Measurements from ENCODE around the gene COMP. TPM values are rescaled to one million over a fixed set of nuclear protein-coding genes. Genes with fewer than 3 reads are reported as not detected.

COMP gene
- total RNA-seq, 4 donors from 2014 or later, result 1.3 to 8.0 (median 5.3) TPM; not detected in 1

DNA sequence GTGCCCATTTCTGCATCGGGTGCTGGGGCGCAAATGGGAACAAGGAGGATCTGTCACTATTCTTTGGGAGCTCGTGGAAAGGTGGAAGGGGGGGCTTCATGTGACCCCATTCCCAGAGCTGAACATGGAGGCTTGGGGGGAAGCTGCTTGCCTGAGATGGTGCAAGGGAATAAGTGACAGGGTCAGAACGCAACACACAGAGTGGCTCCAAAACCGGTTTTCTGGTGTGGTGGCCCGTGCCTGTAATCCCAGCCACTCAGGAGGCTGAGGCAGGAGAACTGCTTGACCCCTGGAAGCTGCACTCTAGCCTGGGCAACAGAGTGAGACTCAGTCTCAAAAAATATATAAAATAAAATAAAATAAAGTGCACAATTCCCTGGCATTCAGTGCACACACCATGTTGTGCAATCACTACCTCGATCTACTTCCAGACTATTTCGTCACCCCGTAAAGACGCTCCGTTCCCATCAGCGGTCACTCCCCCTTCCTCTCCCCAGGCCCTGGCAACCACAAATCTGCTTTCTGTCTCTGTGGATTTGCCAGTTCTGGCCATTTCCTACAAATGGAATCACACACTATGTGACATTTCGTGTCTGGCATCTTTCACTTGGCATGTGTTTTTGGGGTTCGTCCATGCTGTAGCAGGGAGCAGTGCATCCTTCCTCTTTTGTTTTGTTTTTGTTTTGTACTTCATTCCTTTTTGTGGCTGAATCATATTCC lies 18.2 kb upstream of the COMP start:
- 36 to 38% methylated on average over 14 of the region's 14 CpGs for WGBS, 2 donors
- no peak for TF ChIP-seq POLR2A (IDR thresholded peaks at IDR 0.05)
- TF ChIP-seq, protein P1, sequence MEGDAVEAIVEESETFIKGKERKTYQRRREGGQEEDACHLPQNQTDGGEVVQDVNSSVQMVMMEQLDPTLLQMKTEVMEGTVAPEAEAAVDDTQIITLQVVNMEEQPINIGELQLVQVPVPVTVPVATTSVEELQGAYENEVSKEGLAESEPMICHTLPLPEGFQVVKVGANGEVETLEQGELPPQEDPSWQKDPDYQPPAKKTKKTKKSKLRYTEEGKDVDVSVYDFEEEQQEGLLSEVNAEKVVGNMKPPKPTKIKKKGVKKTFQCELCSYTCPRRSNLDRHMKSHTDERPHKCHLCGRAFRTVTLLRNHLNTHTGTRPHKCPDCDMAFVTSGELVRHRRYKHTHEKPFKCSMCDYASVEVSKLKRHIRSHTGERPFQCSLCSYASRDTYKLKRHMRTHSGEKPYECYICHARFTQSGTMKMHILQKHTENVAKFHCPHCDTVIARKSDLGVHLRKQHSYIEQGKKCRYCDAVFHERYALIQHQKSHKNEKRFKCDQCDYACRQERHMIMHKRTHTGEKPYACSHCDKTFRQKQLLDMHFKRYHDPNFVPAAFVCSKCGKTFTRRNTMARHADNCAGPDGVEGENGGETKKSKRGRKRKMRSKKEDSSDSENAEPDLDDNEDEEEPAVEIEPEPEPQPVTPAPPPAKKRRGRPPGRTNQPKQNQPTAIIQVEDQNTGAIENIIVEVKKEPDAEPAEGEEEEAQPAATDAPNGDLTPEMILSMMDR (IDR thresholded peaks at IDR 0.05), result no peak

GRCh38 chr19:18807861-18808331 lies 16.8 kb upstream of the COMP start:
- no peaks in the 10 kb centered on the region for H3K36me3 ChIP-seq
- TF ChIP-seq POLR2A (IDR thresholded peaks at IDR 0.05), result no peak
- TF ChIP-seq, protein P1 (IDR thresholded peaks at IDR 0.05), result no peak

More for the DNA sequence above, 18.2 kb upstream of the COMP start:
- DNase-seq, result no peak
- peak overlapping the region in 2 of 4 donors; percentile 47 to 63 for H3K27ac ChIP-seq
- H3K27me3 ChIP-seq, result peaks cover 0 to 29% (median 0%) of the 10 kb centered on the region in 4 donors
- H3K36me3 ChIP-seq, result no peaks in the 10 kb centered on the region
- intact Hi-C loops (cut with DNase I), result no loop called here
- peaks cover 0 to 18% (median 3%) of the 10 kb centered on the region in 3 donors for H3K4me1 ChIP-seq
- H3K4me3 ChIP-seq, result no peak overlapping the region
- H3K9me3 ChIP-seq, result no peaks in the 10 kb centered on the region

DNA sequence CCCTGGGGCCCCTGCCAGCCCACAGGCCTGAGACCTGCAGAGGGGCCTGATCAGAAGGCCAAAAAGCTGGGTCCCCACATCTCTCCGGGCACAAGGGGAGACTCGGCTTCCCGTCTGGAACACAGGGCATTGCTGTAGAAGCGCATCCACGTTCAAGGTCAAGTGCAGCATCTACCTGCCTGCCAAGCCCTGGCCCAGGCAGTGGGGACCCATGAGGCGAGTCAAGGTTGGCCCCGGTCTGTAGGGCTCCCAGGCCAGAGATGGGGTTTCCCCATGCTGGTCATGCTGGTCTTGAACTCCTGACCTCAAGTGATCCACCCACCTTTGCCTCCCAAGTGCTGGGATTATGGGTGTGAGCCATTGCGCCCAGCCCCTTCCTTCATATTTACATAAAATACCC lies 13.5 kb upstream of the COMP start:
- WGBS, 2 donors, result 84 to 100% methylated on average over 1 to 2 of the region's 8 CpGs
- Histone ChIP-seq H3K36me3 (no peaks in the 10 kb centered on the region), H3K9me3 (no peaks in the 10 kb centered on the region), H3K4me3 (no peak overlapping the region), H3K27ac (no peak overlapping the region), H3K27me3 (peaks cover 0 to 48% (median 0%) of the 10 kb centered on the region in 4 donors), H3K4me1 (peaks cover 0 to 10% (median 3%) of the 10 kb centered on the region in 3 donors)
- DNase-seq, result no peak
- intact Hi-C loops (cut with DNase I), result no loop called here
- TF ChIP-seq POLR2A (IDR thresholded peaks at IDR 0.05), result no peak

More at GRCh38 chr19:18807861-18808331, 16.8 kb upstream of the COMP start:
- no peaks in the 10 kb centered on the region for H3K9me3 ChIP-seq
- H3K4me1 ChIP-seq, result peaks cover 0 to 18% (median 3%) of the 10 kb centered on the region in 3 donors
- H3K27ac ChIP-seq, result no peak overlapping the region
- H3K4me3 ChIP-seq, result no peak overlapping the region
- WGBS, 2 donors, result 86 to 88% methylated on average over 11 to 14 of the region's 19 CpGs
- intact Hi-C loops (cut with DNase I), result no loop called here
- peaks cover 0 to 40% (median 0%) of the 10 kb centered on the region in 4 donors for H3K27me3 ChIP-seq
- no peak for DNase-seq

- no peak for DNase-seq
- Histone ChIP-seq H3K36me3 (no peaks in the 10 kb centered on the region), H3K4me3 (no peak overlapping the region), H3K27me3 (peaks cover 0 to 52% (median 0%) of the 10 kb centered on the region in 4 donors), H3K4me1 (peaks cover 0 to 6% (median 2%) of the 10 kb centered on the region in 3 donors), H3K27ac (no peak overlapping the region), H3K9me3 (no peaks in the 10 kb centered on the region)
- 95% methylated on average over 10 of the region's 15 CpGs; no CpG with 5 or more reads in 1 of the 2 donors for WGBS, 2 donors
- TF ChIP-seq, protein P1 (IDR thresholded peaks at IDR 0.05), result no peak
- no peak for TF ChIP-seq POLR2A (IDR thresholded peaks at IDR 0.05)
- intact Hi-C loops (cut with DNase I), result no loop called here
Measured at GRCh38 chr19:18804139-18804601, 13.1 kb upstream of the COMP start.

GRCh38 chr19:18803550-18804138 lies 12.5 kb upstream of the COMP start:
- no peak for DNase-seq
- no peak overlapping the region for H3K27ac ChIP-seq
- H3K4me3 ChIP-seq, result no peak overlapping the region
- intact Hi-C loops (cut with DNase I), result no loop called here
- H3K9me3 ChIP-seq, result no peaks in the 10 kb centered on the region
- 77 to 82% methylated on average over 4 to 5 of the region's 5 CpGs for WGBS, 2 donors
- H3K36me3 ChIP-seq, result no peaks in the 10 kb centered on the region
- peaks cover 0 to 57% (median 0%) of the 10 kb centered on the region in 4 donors for H3K27me3 ChIP-seq
- peaks cover 0 to 5% (median 0%) of the 10 kb centered on the region in 3 donors for H3K4me1 ChIP-seq
- no peak for TF ChIP-seq POLR2A (IDR thresholded peaks at IDR 0.05)
- TF ChIP-seq, protein P1 (IDR thresholded peaks at IDR 0.05), result no peak

Measured in esophagus squamous epithelium (tissue), 5 donors.